Psoas muscle (tissue), 8 donors: Measurements from ENCODE around the gene GFI1. TPM values are rescaled to one million over a fixed set of nuclear protein-coding genes. Genes with fewer than 3 reads are reported as not detected.
"Not testable (repeated sequence)": the region's sequence is repeated elsewhere in the genome, so short reads cannot be mapped to it uniquely, and the experiment has no call there.

ENCODE experiments used
- ATAC-seq, 4 donors: fragments of 200-7000 bp; cut with Tn5 transposase; one replicate each; pipeline ENCODE4 v1.9.1; 2020; ENCODE audit warnings: moderate library complexity in 3 of 4, mild to moderate bottlenecking in 2 of 4
- DNase-seq, 2 donors: peaks; one replicate each; pipeline ENCODE4 v3.0.0-alpha.2; 2020
- H3K27ac ChIP-seq: fragments of 200-600 bp; one replicate; pipeline ENCODE4 v1.8.0; 2022
- H3K27me3 ChIP-seq, 3 donors: fragments of 200-600 bp in 1 of 3; one replicate each; pipeline versions ENCODE4 v1.6.1 to v1.8.0; 2013 to 2022; ENCODE audit warnings: low read length in 2 of 3, mild to moderate bottlenecking in 2 of 3, moderate library complexity in 1 of 3; ENCODE audit not compliant: insufficient read depth in 3 of 3
- H3K36me3 ChIP-seq, 2 donors: fragments of 200-600 bp in 1 of 2; one replicate each; pipeline versions ENCODE4 v1.6.1 to v1.8.0; 2013 to 2022; ENCODE audit warnings: low read depth in 1 of 2, mild to moderate bottlenecking in 1 of 2, moderate library complexity in 1 of 2; ENCODE audit not compliant: insufficient read depth in 1 of 2
- H3K4me1 ChIP-seq: fragments of 200-600 bp; one replicate; pipeline ENCODE4 v1.8.0; 2022
- H3K4me3 ChIP-seq: fragments of 200-600 bp; one replicate; pipeline ENCODE4 v1.8.0; 2022; ENCODE audit warnings: mild to moderate bottlenecking
- H3K9me3 ChIP-seq: fragments of 200-600 bp; one replicate; pipeline ENCODE4 v1.8.0; 2022
- WGBS, 3 donors: extraction: QIAGEN DNeasy Blood & Tissue Kit; methylation state at CpG; one replicate each; pipeline versions ENCODE4 v1.1.6 to v1.1.7; 2013; 5-methylcytosine and 5-hydroxymethylcytosine counted together
- intact Hi-C, 2 donors: fragments of 100-400 bp; cut with DNase I; formaldehyde crosslinking; loops; one replicate each; pipeline versions ENCODE4 v1.11.0 to v1.14.2; 2022
- long read RNA-seq, 2 donors: library from polyadenylated mRNA; unstranded; transcript quantifications; one replicate each; pipeline ENCODE4 v2.0.0, GENCODE V29; 2021
- polyA plus RNA-seq, 3 donors: library from polyadenylated mRNA; stranded (reverse); fragments of 200-250 nt; gene quantifications; one replicate each; pipeline ENCODE4 v1.2.3, GENCODE V29; 2013
- total RNA-seq, 4 donors: library from RNA; stranded (reverse); fragmentation: NEBNext Ultra II Directional in 2 of 4; extraction: Animal tissue kit (Norgen Biotek cat#: 25700) in 2 of 4; gene quantifications; one replicate each; pipeline versions ENCODE4 v1.2.1 to v1.2.4, GENCODE V29; 2021 to 2023
- TF ChIP-seq, protein P1 (sequence below): fragments of 200-600 bp; IDR thresholded peaks from one replicate; pipeline ENCODE4 v1.8.0; 2022; ENCODE audit warnings: antibody characterized with exemption
- donor health status: healthy with polysubstance abuse.
- donor health status: DM: no; HTN: no; CAD: no; lungs with moderate emphysema.
- donor health status: Bipolar disorder and iron deficiency.
- donor health status: healthy.
- donor health status: DM: yes; HTN: yes; CAD: no.
- donor health status: DM: no; HTN: no; CAD: no.
- donor health status: DM: no; HTN: no; CAD: no.
- donor health status: DM: yes; HTN: yes; CAD: no.

Gene GFI1
- under 1 TPM in 3 of 4 donors, not detected in 1; 0.17 to 0.36 (median 0.20) TPM for total RNA-seq
- polyA plus RNA-seq: under 1 TPM in 2 of 3 donors, not detected in 1; 0.01 to 0.05 TPM
- long read RNA-seq, donor 1: 0 reads
- long read RNA-seq, donor 2, partial matches to known transcripts: 0 of 1 reads
- long read RNA-seq, donor 2, other reads (novel, unspliced or antisense): 0 of 1 reads

DNA sequence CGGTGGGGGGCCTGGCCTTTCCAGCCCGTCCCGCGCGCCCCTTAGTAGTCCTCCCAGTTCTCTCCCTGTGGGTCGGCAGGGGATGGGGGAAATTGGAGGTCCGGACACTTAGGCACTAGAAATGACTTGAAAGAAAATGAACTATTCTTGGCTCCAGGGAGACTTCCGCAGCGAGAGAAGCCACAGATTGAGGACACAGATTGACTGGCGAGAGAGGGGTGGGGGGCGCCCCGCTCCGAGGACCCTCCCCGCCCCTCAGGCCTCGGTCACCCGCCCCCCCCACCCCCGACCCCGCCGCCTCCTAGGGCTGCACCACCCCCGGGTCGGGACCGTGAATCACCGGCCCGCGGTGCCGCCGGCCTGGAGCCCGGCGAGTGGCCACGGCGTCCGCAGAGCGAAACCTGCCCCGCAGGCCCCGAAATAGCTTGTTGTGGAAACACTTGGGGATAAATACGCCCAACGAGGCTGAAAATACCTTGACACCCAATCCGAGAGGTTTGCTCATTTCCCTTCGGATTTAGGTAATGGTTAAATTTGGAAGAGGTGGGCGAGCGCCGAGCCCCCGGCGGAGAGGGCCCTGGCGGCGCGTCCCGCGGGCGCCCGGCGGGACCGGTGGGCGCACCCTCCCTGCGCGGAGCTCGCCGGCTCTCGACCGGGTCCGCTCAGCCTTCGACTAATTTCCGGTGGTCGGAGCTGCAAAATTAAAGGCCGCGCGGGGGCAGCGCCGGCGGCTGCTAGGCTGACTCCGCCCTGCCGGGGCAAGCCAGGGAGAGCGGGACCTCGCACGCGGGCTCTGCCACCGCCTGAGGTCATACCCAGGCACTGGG lies at the start of gene GFI1:
Gene GFI1, minus strand, starts transcription at position 675 of the 827 bp plus-strand sequence. CDS start 3,438 bp downstream, outside the sequence.
- ATAC-seq (peak in 2 of 4 donors; percentile 32 to 45), DNase-seq (peak; percentile 34 to 55)
- TF ChIP-seq, protein P1, sequence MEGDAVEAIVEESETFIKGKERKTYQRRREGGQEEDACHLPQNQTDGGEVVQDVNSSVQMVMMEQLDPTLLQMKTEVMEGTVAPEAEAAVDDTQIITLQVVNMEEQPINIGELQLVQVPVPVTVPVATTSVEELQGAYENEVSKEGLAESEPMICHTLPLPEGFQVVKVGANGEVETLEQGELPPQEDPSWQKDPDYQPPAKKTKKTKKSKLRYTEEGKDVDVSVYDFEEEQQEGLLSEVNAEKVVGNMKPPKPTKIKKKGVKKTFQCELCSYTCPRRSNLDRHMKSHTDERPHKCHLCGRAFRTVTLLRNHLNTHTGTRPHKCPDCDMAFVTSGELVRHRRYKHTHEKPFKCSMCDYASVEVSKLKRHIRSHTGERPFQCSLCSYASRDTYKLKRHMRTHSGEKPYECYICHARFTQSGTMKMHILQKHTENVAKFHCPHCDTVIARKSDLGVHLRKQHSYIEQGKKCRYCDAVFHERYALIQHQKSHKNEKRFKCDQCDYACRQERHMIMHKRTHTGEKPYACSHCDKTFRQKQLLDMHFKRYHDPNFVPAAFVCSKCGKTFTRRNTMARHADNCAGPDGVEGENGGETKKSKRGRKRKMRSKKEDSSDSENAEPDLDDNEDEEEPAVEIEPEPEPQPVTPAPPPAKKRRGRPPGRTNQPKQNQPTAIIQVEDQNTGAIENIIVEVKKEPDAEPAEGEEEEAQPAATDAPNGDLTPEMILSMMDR: no peak
- Histone ChIP-seq H3K4me3 (peak within 1 kb of the TSS; percentile 68), H3K9me3 (no peaks in the 10 kb centered on the region), H3K4me1 (peaks cover 37% of the 10 kb centered on the region), H3K27me3 (peaks cover 5 to 82% (median 43%) of the 10 kb centered on the region in 3 donors), H3K27ac (no peak within 1 kb of the TSS), H3K36me3 (no peaks in the 10 kb centered on the region)
- WGBS, 3 donors: 3 to 5% (median 4%) methylated on average over 57 to 77 of the region's 77 CpGs
- intact Hi-C loops: no loop called here

DNA sequence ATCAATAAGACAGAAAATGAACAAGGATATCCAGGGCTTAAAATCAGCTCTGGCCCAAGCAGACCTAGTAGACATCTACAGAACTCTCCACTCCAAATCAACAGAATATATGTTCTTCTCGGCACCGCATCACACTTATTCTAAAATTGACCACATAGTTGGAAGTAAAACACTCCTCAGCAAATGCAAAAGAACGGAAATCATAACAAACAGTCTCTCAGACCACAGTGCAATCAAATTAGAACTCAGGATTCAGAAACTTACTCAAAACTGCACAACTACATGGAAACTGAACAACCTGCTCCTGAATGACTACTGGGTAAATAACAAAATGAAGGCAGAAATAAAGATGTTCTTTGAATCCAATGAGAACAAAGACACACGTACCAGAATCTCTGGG lies 45.6 kb upstream of the GFI1 start:
- H3K4me1 ChIP-seq, H3K36me3 ChIP-seq, DNase-seq, H3K4me3 ChIP-seq, H3K9me3 ChIP-seq, ATAC-seq, intact Hi-C loops, H3K27me3 ChIP-seq, H3K27ac ChIP-seq: not testable (repeated sequence)
- WGBS, 3 donors: 95 to 97% (median 96%) methylated on average over 4 of the region's 4 CpGs

- 91 to 93% (median 91%) methylated on average over 3 of the region's 3 CpGs for WGBS, 3 donors
- H3K27me3 ChIP-seq: not testable (repeated sequence)
Observed at GRCh38 chr1:92531939-92532338, 45.2 kb upstream of the GFI1 start.

DNA sequence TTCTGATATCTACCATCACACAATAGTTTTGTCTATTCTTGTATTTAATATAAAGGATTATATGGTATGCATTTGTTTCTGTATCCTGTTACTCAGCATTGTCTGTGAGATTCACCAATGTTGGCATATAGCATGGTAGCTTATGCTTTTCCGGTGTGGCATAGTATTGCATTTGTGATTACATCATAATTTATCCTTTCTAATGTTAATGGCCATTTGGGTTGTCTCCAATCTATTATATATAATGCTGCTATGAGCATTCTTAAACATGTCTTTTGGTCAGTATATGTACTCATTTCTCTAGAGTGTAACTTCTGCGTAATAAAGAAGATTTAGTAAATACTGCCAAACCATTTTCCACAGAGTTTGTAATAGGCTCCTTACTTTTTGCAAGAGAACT lies 40.9 kb upstream of the GFI1 start:
- no peaks in the 10 kb centered on the region for H3K4me1 ChIP-seq
- no peaks in the 10 kb centered on the region for H3K27me3 ChIP-seq
- ATAC-seq (no peak), DNase-seq (no peak)
- 92 to 95% (median 94%) methylated on average over 2 of the region's 2 CpGs for WGBS, 3 donors
- TF ChIP-seq, protein P1: no peak
- peaks cover 0 to 8% of the 10 kb centered on the region in 2 donors for H3K36me3 ChIP-seq
- H3K9me3 ChIP-seq: no peaks in the 10 kb centered on the region
- intact Hi-C loops: no loop called here
- H3K27ac ChIP-seq: no peak overlapping the region
- H3K4me3 ChIP-seq: no peak overlapping the region

More at GRCh38 chr1:92531939-92532338, 45.2 kb upstream of the GFI1 start:
- H3K9me3 ChIP-seq, DNase-seq, H3K4me1 ChIP-seq, ATAC-seq, H3K36me3 ChIP-seq, intact Hi-C loops, H3K4me3 ChIP-seq, H3K27ac ChIP-seq: not testable (repeated sequence)

DNA sequence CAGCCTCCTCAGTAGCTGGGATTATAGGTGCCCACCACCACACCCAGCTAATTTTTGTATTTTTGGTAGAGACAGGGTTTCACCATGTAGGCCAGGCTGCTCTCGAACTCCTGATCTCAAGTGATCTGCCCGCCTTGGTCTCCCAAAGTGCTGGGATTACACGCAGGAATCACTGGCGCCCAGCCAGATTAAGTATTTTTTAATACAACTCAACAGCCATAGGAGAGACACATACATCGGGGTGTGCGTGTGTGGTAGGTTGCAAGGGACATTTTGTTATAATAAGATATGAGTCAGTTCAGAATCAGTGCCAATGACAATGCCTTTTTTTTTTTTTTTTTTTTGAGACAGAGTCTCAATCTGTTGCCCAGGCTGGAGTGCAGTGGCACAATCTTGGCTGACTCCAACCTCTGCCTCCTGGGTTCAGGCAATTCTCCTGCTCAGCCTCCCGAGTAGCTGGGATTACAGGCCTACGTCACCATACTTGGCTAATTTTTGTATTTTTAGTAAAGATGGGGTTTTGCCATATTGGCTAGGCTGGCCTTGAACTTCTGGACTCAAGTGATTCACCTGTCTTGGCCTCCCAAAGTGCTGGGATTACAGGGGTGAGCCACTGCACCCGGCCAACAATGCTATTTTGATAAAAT lies 38.3 kb upstream of the GFI1 start:
- H3K27ac ChIP-seq, DNase-seq, H3K36me3 ChIP-seq, H3K9me3 ChIP-seq, intact Hi-C loops, H3K4me3 ChIP-seq, ATAC-seq, H3K27me3 ChIP-seq, H3K4me1 ChIP-seq: not testable (repeated sequence)
- WGBS, 3 donors: 92 to 95% (median 94%) methylated on average over 9 of the region's 9 CpGs

DNA sequence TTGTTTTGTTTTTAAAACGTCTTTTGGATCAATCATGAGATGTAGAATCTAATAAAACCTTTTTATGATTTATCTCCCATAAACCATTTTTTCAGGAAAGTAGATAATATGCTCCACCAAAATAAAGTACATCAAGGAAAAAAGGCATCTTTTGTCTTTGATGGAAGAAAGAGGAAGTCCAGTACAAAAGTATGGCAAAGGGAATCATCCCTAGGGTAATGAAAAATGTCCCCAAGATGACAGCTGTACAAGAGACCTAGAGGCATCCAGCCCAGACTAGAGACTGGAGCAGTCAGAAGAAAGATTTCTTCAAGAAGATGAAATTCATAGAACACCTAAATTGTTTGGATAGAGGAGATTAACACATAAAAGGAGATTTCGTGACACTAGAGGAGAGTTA lies 32.3 kb upstream of the GFI1 start:
- H3K4me1 ChIP-seq: no peaks in the 10 kb centered on the region
- intact Hi-C loops: no loop called here
- no peak overlapping the region for H3K27ac ChIP-seq
- DNase-seq: no peak
- 64 to 70% (median 68%) methylated on average over 2 of the region's 2 CpGs for WGBS, 3 donors
- ATAC-seq: no peak
- TF ChIP-seq, protein P1: no peak
- H3K4me3 ChIP-seq: no peak overlapping the region
- H3K27me3 ChIP-seq: no peaks in the 10 kb centered on the region
- H3K9me3 ChIP-seq: no peaks in the 10 kb centered on the region
- H3K36me3 ChIP-seq: peaks cover 0 to 3% of the 10 kb centered on the region in 2 donors
